ENCODE measurements around the gene CIP2A.

The CIP2A gene

DNA sequence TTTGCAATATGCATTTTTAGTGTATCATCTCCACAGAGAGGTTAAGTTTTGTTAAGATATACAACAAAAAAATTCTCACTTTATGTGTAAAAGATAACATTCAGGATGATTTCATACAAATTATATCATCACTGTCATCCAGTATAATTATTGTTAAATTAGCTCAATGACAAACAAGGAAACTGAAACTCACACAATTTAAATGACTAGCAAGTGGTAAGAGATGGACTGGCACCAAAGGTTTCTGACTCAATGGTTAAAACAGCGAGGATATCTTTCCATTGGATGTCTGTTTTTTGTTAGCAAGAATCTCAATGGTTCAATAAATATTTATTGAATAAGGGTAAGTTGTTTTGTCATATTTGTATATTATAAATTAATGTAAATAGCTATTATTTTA, 22.6 kb downstream of the CIP2A start:
- DNase-seq (ENCODE audit: low read depth) = no peak
- H3K4me3 ChIP-seq (ENCODE audit: low read length) = no peak overlapping the region
- TF ChIP-seq, protein P1, sequence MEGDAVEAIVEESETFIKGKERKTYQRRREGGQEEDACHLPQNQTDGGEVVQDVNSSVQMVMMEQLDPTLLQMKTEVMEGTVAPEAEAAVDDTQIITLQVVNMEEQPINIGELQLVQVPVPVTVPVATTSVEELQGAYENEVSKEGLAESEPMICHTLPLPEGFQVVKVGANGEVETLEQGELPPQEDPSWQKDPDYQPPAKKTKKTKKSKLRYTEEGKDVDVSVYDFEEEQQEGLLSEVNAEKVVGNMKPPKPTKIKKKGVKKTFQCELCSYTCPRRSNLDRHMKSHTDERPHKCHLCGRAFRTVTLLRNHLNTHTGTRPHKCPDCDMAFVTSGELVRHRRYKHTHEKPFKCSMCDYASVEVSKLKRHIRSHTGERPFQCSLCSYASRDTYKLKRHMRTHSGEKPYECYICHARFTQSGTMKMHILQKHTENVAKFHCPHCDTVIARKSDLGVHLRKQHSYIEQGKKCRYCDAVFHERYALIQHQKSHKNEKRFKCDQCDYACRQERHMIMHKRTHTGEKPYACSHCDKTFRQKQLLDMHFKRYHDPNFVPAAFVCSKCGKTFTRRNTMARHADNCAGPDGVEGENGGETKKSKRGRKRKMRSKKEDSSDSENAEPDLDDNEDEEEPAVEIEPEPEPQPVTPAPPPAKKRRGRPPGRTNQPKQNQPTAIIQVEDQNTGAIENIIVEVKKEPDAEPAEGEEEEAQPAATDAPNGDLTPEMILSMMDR (IDR thresholded peaks at IDR 0.05; ENCODE audit: insufficient read depth, low read depth, low read length, missing control alignments) = no peak

DNA sequence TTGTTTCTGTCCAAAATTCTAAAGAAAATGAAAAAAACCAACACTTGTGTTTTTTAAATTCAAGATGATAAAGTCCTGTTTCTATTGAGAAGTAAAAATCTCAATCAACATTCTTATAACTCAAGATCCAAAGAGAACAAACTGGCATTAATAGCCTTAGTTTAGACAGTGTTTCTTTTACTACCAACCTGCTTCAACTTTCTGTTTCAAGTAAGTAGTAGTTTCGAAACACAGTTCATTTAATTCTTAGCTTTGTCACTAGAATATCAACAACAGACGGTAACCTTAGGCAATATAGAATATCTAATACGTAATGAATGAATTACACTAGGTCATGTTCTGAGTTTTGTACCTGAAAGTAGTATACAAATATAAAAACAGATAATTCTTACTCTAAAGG, 23.7 kb downstream of the CIP2A start:
- TF ChIP-seq, protein P1 (IDR thresholded peaks at IDR 0.05; ENCODE audit: insufficient read depth, low read depth, low read length, missing control alignments) = no peak
- no peak overlapping the region for H3K4me3 ChIP-seq (ENCODE audit: low read length)
- DNase-seq (ENCODE audit: low read depth) = no peak

DNA sequence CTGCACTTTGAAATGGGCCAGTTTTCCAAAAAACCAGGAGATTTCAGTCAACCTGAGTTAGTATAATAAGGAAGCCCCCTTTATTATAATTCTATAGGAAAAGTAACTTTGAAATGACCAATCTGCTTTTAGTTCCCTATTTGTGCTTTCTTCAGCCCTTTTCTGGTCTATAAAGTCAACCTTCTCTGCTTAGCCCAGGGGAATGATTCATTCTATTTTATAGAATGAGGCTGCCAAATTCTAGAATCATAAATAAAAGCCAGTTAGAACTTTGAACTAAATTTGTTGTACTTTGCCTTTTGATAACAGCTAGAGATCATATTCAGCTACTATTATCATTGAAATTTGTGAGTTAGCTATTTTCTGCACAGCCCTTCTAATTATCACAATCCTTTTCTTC, 24.7 kb downstream of the CIP2A start:
- H3K4me3 ChIP-seq (ENCODE audit: low read length) = no peak overlapping the region
- no peak for DNase-seq (ENCODE audit: low read depth)
- TF ChIP-seq, protein P1 (IDR thresholded peaks at IDR 0.05; ENCODE audit: insufficient read depth, low read depth, low read length, missing control alignments) = no peak

DNA sequence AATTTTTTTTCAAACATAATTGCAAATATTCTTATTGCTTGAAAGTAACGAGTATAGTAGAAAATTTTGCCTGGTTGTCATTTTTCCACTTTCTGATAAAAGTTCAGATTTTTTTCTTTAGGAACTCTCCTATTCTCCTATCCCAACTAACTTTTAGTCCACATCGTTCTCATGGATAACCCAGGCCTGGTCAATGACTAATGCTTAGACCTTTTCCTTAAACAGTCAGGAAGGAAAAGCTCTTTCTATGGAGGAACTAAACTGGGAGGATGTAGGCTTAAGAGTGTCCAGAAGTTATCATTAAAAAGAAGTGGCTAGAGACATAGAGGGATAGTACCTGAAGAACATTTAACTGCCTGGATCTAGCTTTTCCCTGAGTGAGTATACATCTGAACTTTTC, 26.7 kb downstream of the CIP2A start:
- no peak for DNase-seq (ENCODE audit: low read depth)
- H3K4me3 ChIP-seq (ENCODE audit: low read length) = no peak overlapping the region
- TF ChIP-seq, protein P1 (IDR thresholded peaks at IDR 0.05; ENCODE audit: insufficient read depth, low read depth, low read length, missing control alignments) = no peak

DNA sequence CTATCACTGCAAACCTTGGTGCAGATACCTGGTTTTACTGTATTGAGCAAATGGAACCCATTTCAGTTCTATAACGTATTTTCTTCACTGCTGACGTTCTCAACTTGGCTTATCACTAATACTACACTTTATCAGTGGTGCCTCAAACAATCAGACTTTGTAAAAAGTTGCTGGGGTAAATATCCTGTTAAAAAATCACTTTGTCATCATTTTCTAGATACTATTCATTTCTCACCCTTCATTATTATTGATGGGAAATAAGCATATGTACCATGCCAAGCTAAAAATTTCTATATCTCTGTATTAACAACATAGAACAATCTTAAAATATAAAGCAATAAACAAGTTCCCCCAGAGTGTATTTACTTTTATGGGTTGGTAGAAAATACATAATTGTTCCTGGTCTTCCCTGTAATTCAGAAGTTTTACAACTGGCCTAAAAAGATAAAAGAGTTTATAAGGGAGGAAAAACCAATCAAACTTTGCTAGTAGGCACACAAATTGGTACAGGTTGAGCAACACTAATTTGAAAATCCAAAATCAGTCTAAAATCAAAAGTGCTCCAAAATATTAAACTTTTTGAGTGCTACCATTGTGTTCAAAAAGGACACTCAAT, 33.2 kb downstream of the CIP2A start:
- no peak overlapping the region for H3K4me3 ChIP-seq (ENCODE audit: low read length)
- TF ChIP-seq, protein P1 (IDR thresholded peaks at IDR 0.05; ENCODE audit: insufficient read depth, low read depth, low read length, missing control alignments) = no peak
- DNase-seq (ENCODE audit: low read depth) = no peak

DNA sequence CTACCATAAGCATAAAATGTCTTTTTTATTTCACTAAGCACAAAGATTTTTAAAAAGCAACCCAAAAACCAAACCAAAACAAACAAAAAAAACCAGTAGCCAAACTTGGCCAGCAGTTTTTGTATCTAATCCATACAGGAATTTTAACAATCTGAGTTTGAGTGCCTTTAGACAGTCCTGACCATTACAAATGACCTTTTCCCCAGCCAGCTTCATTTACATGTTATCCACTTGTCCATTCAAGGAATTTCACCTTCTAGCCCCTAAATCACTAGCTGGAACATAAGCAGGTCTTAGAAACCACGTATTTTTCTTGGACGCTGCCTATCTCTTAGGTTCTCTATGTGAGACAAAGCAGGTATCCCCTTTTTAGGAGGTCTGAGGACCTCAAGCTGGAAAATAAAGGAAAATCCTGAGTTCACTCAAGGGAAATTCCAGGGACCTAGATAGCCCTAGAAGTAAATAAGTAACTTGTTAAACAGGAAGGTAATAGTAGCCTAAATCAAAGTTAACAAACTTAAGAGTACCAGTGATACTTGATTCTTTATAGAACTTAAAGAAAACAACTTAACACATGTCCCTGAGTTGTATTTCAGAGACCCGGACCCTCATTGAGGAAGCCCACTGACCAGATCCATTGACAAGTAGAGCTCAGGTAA, 34.2 kb downstream of the CIP2A start:
- DNase-seq (ENCODE audit: low read depth) = no peak
- H3K4me3 ChIP-seq (ENCODE audit: low read length) = no peak overlapping the region
- TF ChIP-seq, protein P1 (IDR thresholded peaks at IDR 0.05; ENCODE audit: insufficient read depth, low read depth, low read length, missing control alignments) = no peak

DNA sequence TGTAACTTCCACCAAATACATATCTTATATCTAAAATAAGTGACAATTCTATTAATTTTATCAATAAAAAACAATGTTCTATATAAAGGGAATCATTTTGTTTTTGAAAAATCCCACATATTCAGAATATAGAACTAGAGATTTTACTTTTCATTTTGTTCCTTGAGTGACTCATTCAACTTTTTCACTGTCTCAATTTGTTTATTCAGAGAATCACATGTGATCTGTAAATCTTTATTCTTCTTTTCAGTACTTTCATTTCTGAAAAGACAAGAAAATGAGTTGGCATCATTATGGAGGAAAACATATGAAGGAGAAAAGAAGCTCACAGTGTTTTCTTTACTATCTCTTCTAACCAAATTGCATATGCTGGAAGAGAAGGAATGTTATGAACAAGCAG, 35.0 kb downstream of the CIP2A start:
- no peak for DNase-seq (ENCODE audit: low read depth)
- TF ChIP-seq, protein P1 (IDR thresholded peaks at IDR 0.05; ENCODE audit: insufficient read depth, low read depth, low read length, missing control alignments) = no peak
- H3K4me3 ChIP-seq (ENCODE audit: low read length) = no peak overlapping the region
